ENCODE results near the gene TNFRSF19. TPM values are rescaled to one million over a fixed set of nuclear protein-coding genes. Genes with fewer than 3 reads are reported as not detected.

Gene TNFRSF19
- polyA plus RNA-seq, 4 donors = 49.0 to 52.6 (median 52.0) TPM

DNA sequence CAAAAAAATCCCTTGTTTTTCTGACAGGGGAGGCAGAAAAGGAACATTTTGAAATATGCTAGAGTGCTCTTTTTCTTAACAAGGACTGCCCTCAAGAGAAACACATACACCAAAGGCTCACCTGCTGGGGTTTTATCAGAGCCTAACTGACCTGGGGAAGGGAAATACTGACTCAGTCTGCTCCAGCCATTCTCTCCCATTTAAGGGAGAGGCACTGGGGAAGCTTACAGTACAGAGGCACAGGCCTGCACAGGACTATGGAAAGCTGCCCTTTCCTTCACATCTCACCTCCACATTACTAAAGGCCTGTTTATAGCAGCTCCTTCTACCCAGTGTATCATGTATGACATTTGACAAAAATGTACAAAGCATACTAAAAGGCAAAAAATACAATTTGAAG lies 30.3 kb downstream of the TNFRSF19 start:
- DNase-seq (ENCODE audit: low read depth in 4 of 4, low spot score in 2 of 4) = no peak

DNA sequence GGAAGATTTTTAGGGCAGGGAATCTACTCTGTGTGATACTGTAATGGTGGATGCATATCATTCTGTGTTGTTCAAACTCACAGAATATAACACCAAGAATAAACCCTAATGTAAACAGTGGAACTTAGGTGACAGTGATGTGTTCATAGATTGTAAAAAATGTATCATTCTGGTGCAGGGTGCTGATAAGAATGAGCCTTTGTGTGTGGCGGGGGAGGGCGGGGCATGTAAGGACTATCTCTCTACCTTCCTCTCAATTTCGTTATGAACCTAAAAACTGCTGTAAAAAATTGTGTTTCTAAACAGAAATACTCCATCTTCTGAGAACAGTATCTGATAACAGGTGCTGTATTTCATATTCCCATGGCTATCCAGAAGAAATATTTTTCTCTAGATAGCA lies 35.6 kb downstream of the TNFRSF19 start:
- no peak for DNase-seq (ENCODE audit: low read depth in 4 of 4, low spot score in 2 of 4)

DNA sequence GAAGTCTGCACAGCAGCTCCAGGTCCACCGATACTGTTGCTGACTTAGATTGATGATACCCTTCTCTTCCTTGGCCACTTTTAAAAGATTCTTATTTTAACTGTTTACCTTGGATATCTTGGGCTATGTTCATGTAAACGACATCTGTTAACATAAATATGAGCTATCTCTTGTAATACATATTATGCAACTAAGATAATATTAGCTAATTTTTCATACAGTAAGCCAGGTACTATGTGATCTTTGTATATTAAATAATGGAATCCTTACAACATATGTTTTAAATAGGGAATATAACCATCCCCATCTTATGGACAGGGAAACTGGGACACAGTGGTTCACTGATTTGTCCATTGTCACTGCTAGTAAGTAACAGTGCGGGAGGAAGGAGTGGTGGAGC lies 37.9 kb downstream of the TNFRSF19 start:
- DNase-seq (ENCODE audit: low read depth in 4 of 4, low spot score in 2 of 4) = no peak

DNA sequence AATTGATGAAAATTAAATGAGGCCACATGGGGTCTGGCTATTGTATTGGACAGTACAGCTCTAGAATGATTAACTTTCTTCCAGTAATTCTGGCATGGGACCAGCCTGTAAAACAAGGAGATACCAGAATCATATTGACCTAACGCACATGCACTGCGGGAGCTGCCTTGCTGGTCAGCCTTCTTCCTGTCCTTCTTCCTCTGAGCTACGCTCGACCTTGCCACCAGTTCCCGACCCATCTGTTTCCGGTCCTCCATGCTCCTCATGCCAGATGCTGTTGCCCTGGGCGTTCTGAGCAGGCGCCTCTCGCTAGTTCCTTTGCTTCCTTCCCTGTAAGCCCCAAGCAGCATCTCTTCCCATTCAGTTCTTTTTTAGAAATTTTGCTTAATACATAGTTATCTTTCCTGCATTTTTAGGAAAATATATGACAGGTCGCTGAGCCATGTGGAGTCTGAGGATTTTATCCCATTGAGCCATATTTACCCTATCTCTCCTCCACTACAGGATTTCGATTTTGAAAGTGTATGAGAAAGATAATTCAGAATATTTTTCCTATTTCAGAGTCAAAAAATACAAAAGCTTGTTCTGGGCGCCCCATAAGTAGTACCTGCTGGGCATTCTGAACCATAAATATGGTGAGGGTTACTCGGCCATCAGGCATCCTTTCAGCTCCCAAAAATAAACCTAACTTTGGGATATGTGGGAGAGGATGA lies 38.6 kb downstream of the TNFRSF19 start:
- no peak for DNase-seq (ENCODE audit: low read depth in 4 of 4, low spot score in 2 of 4)

DNA sequence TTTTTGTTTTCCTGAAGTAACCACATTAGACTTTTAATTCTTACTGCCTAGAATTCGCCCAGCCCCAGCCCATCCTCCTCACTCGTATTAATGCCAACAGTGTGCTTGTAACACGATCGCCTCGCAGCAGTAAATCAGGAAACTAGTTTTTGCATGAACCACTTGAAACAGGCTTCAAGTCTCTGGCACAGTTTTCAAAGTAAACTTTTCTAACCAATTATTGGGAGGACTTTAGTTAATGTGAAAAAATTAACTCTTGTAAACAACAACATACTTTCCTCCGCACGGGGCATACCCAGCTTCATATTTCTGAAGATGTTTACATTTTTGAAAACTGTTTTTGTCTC lies 39.2 kb downstream of the TNFRSF19 start:
- peak in 1 of 4 donors; percentile 78 for DNase-seq (ENCODE audit: low read depth in 4 of 4, low spot score in 2 of 4)

DNA sequence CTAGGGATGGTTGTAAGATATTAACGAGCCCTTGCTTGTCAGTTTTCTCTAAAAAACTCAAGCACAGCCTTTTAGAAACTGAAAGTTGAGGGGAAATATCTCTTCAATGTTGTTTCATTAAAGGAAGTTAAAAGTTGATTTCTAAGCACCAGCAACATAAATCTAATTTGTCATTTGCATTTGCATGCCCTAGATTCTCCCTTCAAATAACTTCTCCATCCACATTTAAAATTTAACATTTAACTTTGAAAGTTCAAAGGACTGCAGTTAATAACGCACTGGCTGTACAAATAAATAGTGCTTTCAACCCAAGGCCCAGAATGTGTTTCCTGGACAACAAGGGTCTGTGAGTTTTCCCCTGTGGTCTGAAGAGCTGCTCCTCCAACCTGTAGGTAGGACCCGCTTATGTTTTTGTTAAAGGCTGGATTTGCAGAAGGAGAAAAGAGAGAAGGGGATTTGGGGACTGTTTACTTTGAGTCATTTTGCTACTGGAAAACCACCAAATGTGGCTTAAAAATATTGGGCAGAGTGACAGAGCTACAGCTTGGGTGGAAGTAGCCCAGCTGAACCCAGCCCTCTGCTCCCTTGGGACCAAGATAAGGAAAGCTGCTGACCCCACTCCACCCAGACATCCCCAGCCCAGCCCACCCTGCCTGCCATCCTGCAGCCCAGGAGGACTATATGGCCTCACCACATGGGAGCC lies 39.8 kb downstream of the TNFRSF19 start:
- no peak for DNase-seq (ENCODE audit: low read depth in 4 of 4, low spot score in 2 of 4)

DNA sequence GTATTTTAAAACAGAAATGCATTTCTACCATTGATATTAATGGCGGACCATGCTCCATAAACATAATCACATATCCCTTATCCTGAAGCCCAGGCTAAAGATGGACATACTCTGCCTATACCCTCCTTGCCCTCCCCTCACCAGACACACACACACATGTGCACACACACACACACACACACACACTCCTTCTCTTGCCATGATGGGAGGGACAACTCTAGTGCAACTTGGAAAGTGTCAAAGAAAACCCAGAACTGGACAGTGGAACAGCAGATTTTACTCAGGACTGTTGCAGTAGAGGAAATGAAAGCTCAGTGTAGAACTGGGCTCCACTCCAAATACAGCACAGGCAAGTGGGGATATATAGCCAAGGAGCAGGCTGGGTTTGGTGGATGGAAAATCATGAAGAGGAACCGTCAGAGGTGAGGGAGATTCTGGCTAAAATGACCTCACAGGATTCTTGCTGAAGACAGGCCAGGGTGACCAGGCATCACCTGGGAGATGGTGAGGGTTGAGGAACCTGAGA lies 40.8 kb downstream of the TNFRSF19 start:
- DNase-seq (ENCODE audit: low read depth in 4 of 4, low spot score in 2 of 4) = no peak

DNA sequence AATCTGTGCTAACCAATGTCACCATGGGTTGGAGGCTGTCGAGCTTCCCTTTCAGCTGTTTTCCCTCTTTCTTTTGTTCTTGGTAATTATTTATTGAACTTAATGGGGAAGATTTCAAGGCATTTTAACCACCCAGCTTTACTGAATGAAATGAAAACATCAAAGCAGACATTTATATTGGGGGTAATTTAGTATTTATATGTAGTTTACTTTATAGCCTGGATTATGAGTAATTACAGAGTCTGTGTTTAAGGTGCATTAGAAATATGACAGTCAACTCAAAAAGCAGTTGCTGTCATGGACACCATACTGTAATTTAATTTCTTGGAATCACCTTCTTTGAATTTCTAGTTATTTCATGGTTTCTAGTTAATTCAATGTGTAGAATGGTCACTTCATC lies 42.0 kb downstream of the TNFRSF19 start:
- no peak for DNase-seq (ENCODE audit: low read depth in 4 of 4, low spot score in 2 of 4)

DNA sequence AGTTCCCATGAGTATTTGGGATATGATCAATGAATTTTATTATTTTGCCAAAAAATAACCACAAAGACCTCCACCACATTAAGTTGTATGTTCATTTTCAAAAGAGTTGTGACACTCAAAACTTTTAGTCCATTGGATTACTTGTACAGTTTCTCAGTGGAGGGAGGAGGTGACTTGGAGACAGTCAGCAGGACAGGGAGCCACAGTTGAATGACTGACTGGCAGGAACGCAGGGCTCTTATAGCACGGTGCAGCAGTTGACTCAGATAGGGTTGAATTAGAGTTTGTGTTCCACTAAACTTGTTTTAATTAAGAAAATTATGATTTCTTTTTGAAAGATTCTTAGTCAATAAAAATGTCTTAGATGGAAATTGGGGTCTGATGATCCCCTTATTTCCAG lies 42.5 kb downstream of the TNFRSF19 start:
- no peak for DNase-seq (ENCODE audit: low read depth in 4 of 4, low spot score in 2 of 4)

DNA sequence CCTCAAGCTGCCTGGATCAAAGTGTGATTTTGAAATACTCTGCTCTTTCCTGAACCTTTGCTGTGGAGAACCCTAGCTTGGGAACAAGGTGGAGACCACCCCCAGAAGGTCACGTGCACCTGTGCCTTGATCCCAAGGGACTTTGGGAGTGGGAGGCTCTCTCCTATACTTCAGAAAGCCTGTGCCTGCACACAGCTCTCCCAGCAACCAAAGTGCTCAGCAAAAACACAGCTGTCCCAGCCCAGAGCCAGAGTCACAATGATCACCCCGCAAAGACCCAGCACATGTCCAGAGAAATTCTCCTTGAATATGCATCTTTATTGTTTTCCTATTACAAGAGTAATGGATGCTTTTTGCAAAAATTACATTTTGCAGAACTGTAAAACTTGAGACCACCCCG lies 43.4 kb downstream of the TNFRSF19 start:
- no peak for DNase-seq (ENCODE audit: low read depth in 4 of 4, low spot score in 2 of 4)

DNA sequence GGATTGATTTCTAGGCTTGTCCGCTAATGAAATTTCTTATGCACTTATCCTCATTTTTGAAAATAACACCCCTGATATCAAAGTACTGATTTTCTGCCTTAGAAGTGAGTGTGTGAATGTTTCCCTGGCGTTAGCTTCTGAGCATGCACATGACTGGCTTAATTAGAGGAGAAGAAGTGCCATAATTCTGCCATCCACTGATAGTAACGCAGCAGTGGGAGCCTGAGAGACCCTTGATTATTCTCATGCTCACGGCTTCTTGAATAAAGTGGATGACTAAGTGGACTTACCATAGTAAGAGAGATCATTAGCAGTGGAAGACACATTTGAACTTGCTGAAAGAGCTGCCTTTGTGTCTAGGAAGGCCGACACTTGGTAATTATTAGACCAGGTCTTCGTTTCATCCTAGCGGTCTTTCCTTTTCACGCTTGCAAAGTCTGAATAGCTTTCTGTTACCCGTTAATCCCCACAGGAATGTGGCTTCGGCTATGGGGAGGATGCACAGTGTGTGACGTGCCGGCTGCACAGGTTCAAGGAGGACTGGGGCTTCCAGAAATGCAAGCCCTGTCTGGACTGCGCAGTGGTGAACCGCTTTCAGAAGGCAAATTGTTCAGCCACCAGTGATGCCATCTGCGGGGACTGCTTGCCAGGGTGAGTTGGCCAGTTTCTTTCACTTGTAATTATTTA lies 45.3 kb downstream of the TNFRSF19 start:
- no peak for DNase-seq (ENCODE audit: low read depth in 4 of 4, low spot score in 2 of 4)

DNA sequence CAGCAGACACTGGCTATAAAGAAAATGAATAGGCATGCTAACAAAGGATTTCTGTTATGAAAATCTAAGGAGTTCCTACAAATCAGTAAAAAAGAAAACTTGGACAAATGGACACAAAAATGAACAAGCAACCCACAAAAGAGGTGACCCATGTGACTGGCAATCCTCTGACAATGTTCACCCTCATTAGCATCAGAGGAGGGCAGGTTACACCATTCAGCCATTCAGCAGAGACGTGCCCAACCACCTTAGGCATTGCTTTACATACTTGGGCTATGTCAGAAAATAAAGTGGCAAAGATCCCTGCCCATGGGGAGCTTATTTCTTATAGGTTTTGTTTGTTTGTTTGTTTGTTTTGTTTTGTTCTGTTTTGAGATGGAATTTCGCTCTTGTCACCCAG lies 46.0 kb downstream of the TNFRSF19 start:
- DNase-seq (ENCODE audit: low read depth in 4 of 4, low spot score in 2 of 4) = no peak

DNA sequence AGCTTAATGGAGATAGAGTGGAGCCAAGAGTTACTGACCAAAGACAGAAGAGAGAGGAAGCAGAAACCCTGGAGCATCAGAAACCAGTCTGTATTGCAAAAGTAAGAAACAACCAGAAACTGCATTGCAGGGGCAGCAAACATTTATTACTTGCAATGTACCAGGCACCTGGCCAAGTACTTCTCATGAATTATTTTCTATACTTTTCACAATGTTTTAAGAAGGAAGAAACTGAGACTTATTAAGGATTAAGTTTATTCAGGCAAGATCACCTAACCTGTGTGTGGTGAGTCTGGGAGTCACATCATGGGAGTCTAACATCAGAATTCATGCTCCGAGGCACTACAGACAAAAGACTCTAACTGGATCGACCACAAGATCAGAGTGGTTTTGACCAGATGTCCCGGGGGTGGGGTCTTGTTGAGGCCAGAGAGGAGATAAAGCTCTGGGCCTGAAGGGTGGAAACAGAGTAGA lies 47.4 kb downstream of the TNFRSF19 start:
- DNase-seq (ENCODE audit: low read depth in 4 of 4, low spot score in 2 of 4) = no peak

DNA sequence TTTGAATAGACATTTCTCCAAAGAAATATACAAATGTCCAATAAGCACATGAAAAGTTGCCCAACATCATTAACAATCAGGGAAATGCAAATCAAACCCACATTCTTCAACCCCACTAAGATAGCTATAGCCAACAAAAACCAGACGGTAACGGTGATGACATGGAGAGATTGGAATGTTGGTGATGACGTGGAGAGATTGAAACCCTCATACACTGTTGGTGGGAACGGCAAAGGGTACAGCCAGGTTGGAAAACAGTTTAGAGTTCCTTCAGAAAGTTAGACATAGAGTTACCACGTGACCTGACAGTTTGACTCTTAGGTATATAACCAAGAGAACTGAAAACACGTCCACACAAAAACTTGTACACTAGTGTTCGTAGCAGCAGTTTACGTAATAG lies 48.1 kb downstream of the TNFRSF19 start:
- DNase-seq (ENCODE audit: low read depth in 4 of 4, low spot score in 2 of 4) = no peak

DNA sequence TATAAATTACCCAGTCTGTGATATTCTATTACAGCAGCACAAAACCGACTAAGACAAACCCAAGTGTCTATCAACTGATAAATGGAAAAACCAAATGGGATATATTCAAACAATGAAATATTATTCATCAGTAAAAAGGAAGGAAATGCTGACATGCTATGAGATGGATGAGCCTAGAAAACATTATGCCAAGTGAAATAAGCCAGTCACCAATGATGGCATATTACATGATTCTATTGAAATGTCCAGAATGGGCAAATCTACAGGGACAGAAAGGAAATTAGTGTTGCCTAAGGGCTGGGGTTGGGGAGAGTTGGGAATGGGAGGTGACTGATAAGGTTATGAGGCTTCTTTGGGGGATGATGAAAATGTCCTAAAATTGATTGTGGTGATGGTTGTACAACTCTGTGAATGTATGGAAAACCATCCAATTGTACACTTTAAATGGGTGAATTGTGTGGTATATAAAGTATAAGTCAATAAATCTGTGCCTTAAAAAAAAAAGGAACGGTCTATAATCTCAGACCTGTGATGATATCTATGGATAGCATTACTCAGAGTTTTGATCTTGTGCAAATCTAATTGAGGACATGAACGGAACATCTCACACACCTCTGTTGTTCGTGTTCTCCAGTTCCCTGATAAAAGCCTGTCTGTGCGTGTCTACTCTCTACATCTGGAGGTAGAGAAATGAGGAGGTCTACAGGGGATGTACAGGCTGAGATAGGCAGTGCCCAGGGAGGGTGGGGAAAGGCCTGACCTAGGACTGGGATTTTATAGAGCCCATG lies 49.0 kb downstream of the TNFRSF19 start:
- no peak for DNase-seq (ENCODE audit: low read depth in 4 of 4, low spot score in 2 of 4)

DNA sequence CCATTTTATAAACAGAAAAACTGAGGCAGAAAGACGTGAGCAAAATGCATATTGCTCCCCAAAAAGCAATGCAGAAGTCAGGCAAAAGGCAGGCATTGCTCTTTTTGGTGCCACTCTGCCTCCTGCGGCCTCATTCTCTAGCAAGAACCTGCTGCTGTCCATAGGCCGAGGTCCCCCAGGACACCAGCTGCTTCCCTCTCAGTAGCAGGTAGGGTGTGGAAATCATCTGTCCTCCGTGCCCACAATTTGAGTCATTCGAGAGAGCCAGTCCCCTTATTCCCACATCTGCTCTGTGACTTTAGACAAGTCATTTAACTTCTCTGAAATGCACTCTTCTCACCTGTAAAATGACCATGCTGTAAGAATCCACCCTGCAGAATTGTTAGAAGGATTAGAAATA lies 50.0 kb downstream of the TNFRSF19 start:
- DNase-seq (ENCODE audit: low read depth in 4 of 4, low spot score in 2 of 4) = no peak

DNA sequence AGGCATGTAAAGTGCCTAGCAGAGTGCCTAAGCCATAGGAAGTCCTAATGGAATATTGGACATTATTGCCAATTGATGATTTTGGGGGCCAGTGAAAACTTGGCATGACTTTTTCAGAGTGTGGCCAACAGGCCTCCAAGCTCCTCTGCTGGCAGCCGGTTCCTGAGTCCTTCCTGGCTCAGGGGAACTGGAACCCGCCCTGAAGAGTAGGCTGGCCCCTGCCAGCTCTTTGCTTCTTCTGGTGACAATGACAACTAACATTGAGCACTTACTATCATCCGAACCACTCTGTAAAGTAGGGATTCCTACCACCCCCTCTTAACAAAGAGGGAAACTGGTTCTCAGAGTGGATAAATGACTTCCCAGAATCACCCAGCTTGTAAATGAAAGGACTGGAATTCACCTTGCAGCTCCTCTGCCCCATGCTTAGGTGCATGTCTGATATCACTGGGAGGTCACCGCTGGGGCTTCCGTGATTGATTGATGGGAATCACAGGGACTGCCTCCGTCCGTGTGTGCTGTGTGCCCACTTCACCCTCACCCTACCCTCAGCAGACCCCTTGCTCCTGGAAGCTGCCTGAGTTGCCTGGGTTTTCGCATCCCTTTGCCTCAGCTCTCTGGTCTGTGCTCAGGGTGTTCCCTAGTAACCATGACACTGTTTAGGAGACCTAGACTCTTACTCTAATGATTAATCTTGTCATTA lies 50.6 kb downstream of the TNFRSF19 start:
- no peak for DNase-seq (ENCODE audit: low read depth in 4 of 4, low spot score in 2 of 4)

DNA sequence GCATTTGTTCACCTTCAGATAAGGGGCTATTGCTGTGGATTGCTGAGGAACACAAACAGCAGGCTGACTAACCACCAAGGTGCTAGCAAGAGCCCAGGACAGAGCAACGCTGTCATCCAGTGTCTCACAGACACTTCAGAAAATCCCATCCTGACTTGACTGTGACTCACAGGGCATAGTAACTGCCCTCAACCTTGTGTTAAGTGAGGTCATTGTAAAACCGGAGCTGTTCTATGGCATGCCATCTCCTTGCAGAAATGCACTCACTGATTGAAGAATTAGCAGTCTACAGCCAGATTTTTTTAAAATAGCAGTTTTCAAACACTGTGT lies 51.1 kb downstream of the TNFRSF19 start:
- DNase-seq (ENCODE audit: low read depth in 4 of 4, low spot score in 2 of 4) = no peak

DNA sequence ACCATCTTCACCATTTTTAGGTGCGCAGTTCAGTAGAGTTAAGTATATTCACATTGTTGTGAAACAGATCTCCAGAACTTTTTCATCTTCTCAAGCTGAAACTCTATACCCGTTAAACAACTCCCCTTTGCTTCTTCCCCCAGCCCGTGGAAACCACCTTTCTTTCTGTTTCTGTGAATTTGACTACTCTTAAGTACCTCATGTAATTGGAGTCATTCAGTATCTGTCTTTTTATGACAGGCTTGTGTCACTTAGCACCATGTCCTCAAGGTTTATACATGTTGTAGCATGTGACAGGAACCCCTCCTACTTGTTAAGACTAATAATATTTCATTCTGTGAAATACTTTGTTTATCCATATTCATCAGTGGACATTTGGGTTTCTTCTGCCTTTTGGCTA lies 52.8 kb downstream of the TNFRSF19 start:
- no peak for DNase-seq (ENCODE audit: low read depth in 4 of 4, low spot score in 2 of 4)

DNA sequence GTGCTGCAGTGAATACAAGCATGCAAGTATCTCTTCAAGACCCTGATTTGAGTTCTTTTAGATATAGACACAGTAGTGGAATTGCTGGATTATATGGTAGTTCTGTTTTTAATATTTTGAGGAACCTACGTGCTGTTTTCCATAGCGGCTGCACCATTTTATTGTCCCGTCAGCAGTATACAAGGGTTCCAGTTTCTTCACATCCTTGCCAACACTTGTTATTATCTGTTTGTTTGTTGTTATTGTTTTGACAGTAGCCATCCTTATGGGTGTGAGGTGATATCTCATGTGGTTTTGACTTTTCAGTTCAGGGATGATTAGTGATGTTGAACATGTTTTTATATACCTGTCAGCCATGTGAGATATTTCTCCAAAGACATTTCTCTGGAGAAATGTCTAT lies 53.2 kb downstream of the TNFRSF19 start:
- no peak for DNase-seq (ENCODE audit: low read depth in 4 of 4, low spot score in 2 of 4)
